ENCODE results near the gene ADCY5. TPM values are rescaled to one million over a fixed set of nuclear protein-coding genes. Genes with fewer than 3 reads are reported as not detected.

The ADCY5 gene
- polyA plus RNA-seq, 3 donors: not detected

DNA sequence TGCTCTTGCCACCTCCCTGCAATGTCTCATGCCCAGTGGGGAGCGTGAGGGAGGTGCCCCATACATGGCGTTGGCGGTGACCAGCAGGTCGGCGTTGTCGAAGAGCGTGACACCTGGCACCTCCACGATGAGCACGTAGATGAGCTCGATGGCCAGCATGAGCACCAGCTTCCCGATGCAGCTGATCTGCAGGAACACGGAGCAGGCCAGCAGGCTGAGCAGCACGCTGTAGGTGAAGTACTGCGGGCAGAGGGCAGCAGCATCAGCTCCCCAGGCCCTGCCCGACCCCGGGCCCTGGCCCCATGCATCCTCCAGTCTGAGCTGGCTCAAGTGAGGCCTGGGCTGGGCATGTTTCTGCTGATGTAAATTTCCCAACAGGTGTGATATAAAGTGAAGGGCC, 148.8 kb downstream of the ADCY5 start:
- Mint-ChIP-seq H3K4me1 (peaks cover 4% of the 10 kb centered on the region), H3K9me3 (peaks cover 0 to 3% (median 2%) of the 10 kb centered on the region in 7 donors), H3K36me3 (no peaks in the 10 kb centered on the region), H3K4me3 (no peak overlapping the region), H3K27me3 (ENCODE audit: low read depth in 3 of 3) (peaks cover 3 to 4% (median 4%) of the 10 kb centered on the region in 3 donors), H3K27ac (no peak overlapping the region)
- Histone ChIP-seq H3K9me3 (replicated peaks in 1 of 2; ENCODE audit: control insufficient read depth in 1 of 2, insufficient read depth in 1 of 2, low read length in 2 of 2) (no peaks in the 10 kb centered on the region), H3K27me3 (ENCODE audit: control insufficient read depth in 2 of 2, insufficient read depth in 2 of 2, low read length in 2 of 2) (no peaks in the 10 kb centered on the region), H3K27ac (ENCODE audit: low read depth in 1 of 2, low read length in 2 of 2) (no peak overlapping the region), H3K4me3 (replicated peaks in 1 of 3; ENCODE audit: low read depth in 2 of 3, low read length in 3 of 3) (no peak overlapping the region), H2AFZ (ENCODE audit: insufficient read depth, low read depth, low read length, poor library complexity, severe bottlenecking) (no peak overlapping the region), H3K36me3 (replicated peaks in 1 of 2; ENCODE audit: control insufficient read depth in 1 of 2, insufficient read depth in 2 of 2, low read length in 2 of 2) (no peaks in the 10 kb centered on the region), H3K4me1 (ENCODE audit: control insufficient read depth in 1 of 2, insufficient read depth in 2 of 2, low read length in 2 of 2) (no peaks in the 10 kb centered on the region), H4K20me1 (ENCODE audit: insufficient read depth, low read length) (no peaks in the 10 kb centered on the region), H3K4me2 (replicated peaks; ENCODE audit: extremely low read depth, low read length, poor library complexity, severe bottlenecking) (no peak overlapping the region), H3K9ac (ENCODE audit: insufficient read depth, low read length, poor library complexity, severe bottlenecking) (no peak overlapping the region), H3K79me2 (ENCODE audit: insufficient read depth, low read length) (no peaks in the 10 kb centered on the region)
- WGBS (ENCODE audit: insufficient coverage): 97% methylated on average over 16 of the region's 16 CpGs
- intact Hi-C loops (cut with micrococcal nuclease): no loop called here
- TF ChIP-seq, protein P1, sequence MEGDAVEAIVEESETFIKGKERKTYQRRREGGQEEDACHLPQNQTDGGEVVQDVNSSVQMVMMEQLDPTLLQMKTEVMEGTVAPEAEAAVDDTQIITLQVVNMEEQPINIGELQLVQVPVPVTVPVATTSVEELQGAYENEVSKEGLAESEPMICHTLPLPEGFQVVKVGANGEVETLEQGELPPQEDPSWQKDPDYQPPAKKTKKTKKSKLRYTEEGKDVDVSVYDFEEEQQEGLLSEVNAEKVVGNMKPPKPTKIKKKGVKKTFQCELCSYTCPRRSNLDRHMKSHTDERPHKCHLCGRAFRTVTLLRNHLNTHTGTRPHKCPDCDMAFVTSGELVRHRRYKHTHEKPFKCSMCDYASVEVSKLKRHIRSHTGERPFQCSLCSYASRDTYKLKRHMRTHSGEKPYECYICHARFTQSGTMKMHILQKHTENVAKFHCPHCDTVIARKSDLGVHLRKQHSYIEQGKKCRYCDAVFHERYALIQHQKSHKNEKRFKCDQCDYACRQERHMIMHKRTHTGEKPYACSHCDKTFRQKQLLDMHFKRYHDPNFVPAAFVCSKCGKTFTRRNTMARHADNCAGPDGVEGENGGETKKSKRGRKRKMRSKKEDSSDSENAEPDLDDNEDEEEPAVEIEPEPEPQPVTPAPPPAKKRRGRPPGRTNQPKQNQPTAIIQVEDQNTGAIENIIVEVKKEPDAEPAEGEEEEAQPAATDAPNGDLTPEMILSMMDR (IDR thresholded peaks at IDR 0.05): no peak
- no peak for DNase-seq

DNA sequence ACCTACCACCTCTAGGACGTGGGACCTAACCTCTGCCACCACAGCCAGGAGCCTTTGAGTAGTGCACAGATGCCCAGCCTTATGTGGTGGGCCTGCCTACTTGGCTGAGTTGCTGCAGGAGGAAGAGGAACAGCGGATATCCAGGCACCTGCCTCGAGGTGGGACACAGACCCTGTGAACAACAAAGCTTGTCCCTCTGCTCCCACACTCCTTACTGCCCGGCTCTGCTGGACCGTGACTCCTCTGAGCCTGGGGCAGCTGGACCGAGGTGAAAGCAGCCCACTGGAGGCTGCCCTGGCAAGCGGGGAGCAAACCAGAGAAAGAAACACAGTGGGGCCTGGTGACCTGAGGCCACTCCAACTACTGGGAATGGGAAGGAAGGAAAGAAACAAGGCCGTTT, 149.3 kb downstream of the ADCY5 start:
- Histone ChIP-seq H3K27ac (ENCODE audit: low read depth in 1 of 2, low read length in 2 of 2) (no peak overlapping the region), H2AFZ (ENCODE audit: insufficient read depth, low read depth, low read length, poor library complexity, severe bottlenecking) (no peak overlapping the region), H3K36me3 (replicated peaks in 1 of 2; ENCODE audit: control insufficient read depth in 1 of 2, insufficient read depth in 2 of 2, low read length in 2 of 2) (no peaks in the 10 kb centered on the region), H3K9ac (ENCODE audit: insufficient read depth, low read length, poor library complexity, severe bottlenecking) (no peak overlapping the region), H3K9me3 (replicated peaks in 1 of 2; ENCODE audit: control insufficient read depth in 1 of 2, insufficient read depth in 1 of 2, low read length in 2 of 2) (no peaks in the 10 kb centered on the region), H4K20me1 (ENCODE audit: insufficient read depth, low read length) (no peaks in the 10 kb centered on the region), H3K27me3 (ENCODE audit: control insufficient read depth in 2 of 2, insufficient read depth in 2 of 2, low read length in 2 of 2) (no peaks in the 10 kb centered on the region), H3K4me2 (replicated peaks; ENCODE audit: extremely low read depth, low read length, poor library complexity, severe bottlenecking) (no peak overlapping the region), H3K79me2 (ENCODE audit: insufficient read depth, low read length) (no peaks in the 10 kb centered on the region), H3K4me1 (ENCODE audit: control insufficient read depth in 1 of 2, insufficient read depth in 2 of 2, low read length in 2 of 2) (no peaks in the 10 kb centered on the region), H3K4me3 (replicated peaks in 1 of 3; ENCODE audit: low read depth in 2 of 3, low read length in 3 of 3) (no peak overlapping the region)
- Mint-ChIP-seq H3K4me1 (peaks cover 4% of the 10 kb centered on the region), H3K27ac (no peak overlapping the region), H3K36me3 (no peaks in the 10 kb centered on the region), H3K4me3 (no peak overlapping the region), H3K9me3 (peaks cover 0 to 3% (median 0%) of the 10 kb centered on the region in 7 donors), H3K27me3 (ENCODE audit: low read depth in 3 of 3) (peaks cover 3 to 4% (median 4%) of the 10 kb centered on the region in 3 donors)
- WGBS (ENCODE audit: insufficient coverage): 84% methylated on average over 4 of the region's 8 CpGs
- DNase-seq: no peak
- intact Hi-C loops (cut with micrococcal nuclease): no loop called here
- TF ChIP-seq, protein P1 (IDR thresholded peaks at IDR 0.05): no peak

All from CD14-positive monocyte (primary cell).